ENCODE data around the gene C7orf57.

C7orf57 gene

GRCh38 chr7:48009954-48010353 lies 25.4 kb upstream of the C7orf57 start:
- no peak overlapping the region for H3K27ac ChIP-seq (ENCODE audit: low read length)
- H3K27me3 ChIP-seq (replicated peaks; ENCODE audit: insufficient read depth, low read length) = no peaks in the 10 kb centered on the region
- H3K36me3 ChIP-seq (replicated peaks; ENCODE audit: insufficient read depth, low read length) = no peaks in the 10 kb centered on the region
- no peaks in the 10 kb centered on the region for H3K9me2 ChIP-seq (replicated peaks; ENCODE audit: insufficient read depth, low read length)
- no peaks in the 10 kb centered on the region for H3F3A ChIP-seq (ENCODE audit: insufficient read depth, low read length)
- H3K4me1 ChIP-seq (ENCODE audit: low read length) = no peaks in the 10 kb centered on the region
- H2AFZ ChIP-seq (ENCODE audit: low read length) = no peak overlapping the region
- no peak for DNase-seq
- H4K20me1 ChIP-seq (ENCODE audit: insufficient read depth, low read length) = no peaks in the 10 kb centered on the region
- no peak overlapping the region for H3K4me2 ChIP-seq (ENCODE audit: low read depth, low read length)
- no peak overlapping the region for H3K4me3 ChIP-seq (ENCODE audit: low read length)
- TF ChIP-seq EZH2 (optimal IDR thresholded peaks at IDR 0.05; ENCODE audit: low read depth, low read length) (no peak), EZH2phosphoT487 (IDR thresholded peaks at IDR 0.05; ENCODE audit: low read length) (no peak), CTCF (IDR thresholded peaks at IDR 0.05; ENCODE audit: low read length) (no peak)
- H3K9me3 ChIP-seq (replicated peaks; ENCODE audit: insufficient read depth, low read length) = no peaks in the 10 kb centered on the region
- no peak overlapping the region for H3K9ac ChIP-seq (ENCODE audit: low read length)
- no peaks in the 10 kb centered on the region for H3K79me2 ChIP-seq (ENCODE audit: low read length)

- no peaks in the 10 kb centered on the region for H3K9me2 ChIP-seq (replicated peaks; ENCODE audit: insufficient read depth, low read length)
- no peaks in the 10 kb centered on the region for H3F3A ChIP-seq (ENCODE audit: insufficient read depth, low read length)
- no peaks in the 10 kb centered on the region for H3K9me3 ChIP-seq (replicated peaks; ENCODE audit: insufficient read depth, low read length)
- H3K9ac ChIP-seq (ENCODE audit: low read length) = no peak overlapping the region
- H4K20me1 ChIP-seq (ENCODE audit: insufficient read depth, low read length) = no peaks in the 10 kb centered on the region
- no peak for DNase-seq
- H3K4me1 ChIP-seq (ENCODE audit: low read length) = no peaks in the 10 kb centered on the region
- TF ChIP-seq EZH2phosphoT487 (IDR thresholded peaks at IDR 0.05; ENCODE audit: low read length) (no peak), CTCF (IDR thresholded peaks at IDR 0.05; ENCODE audit: low read length) (no peak), EZH2 (optimal IDR thresholded peaks at IDR 0.05; ENCODE audit: low read depth, low read length) (no peak)
- H3K36me3 ChIP-seq (replicated peaks; ENCODE audit: insufficient read depth, low read length) = no peaks in the 10 kb centered on the region
- H3K27me3 ChIP-seq (replicated peaks; ENCODE audit: insufficient read depth, low read length) = no peaks in the 10 kb centered on the region
- no peak overlapping the region for H2AFZ ChIP-seq (ENCODE audit: low read length)
- H3K27ac ChIP-seq (ENCODE audit: low read length) = no peak overlapping the region
- H3K79me2 ChIP-seq (ENCODE audit: low read length) = no peaks in the 10 kb centered on the region
- H3K4me3 ChIP-seq (ENCODE audit: low read length) = no peak overlapping the region
- H3K4me2 ChIP-seq (ENCODE audit: low read depth, low read length) = no peak overlapping the region
These were observed 24.0 kb upstream of the C7orf57 start for GRCh38 chr7:48011323-48011722.

- Histone ChIP-seq H3K27ac (ENCODE audit: low read length) (no peak overlapping the region), H4K20me1 (ENCODE audit: insufficient read depth, low read length) (no peaks in the 10 kb centered on the region), H3K79me2 (ENCODE audit: low read length) (no peaks in the 10 kb centered on the region), H3K4me3 (ENCODE audit: low read length) (no peak overlapping the region), H3F3A (ENCODE audit: insufficient read depth, low read length) (no peaks in the 10 kb centered on the region), H3K9ac (ENCODE audit: low read length) (no peak overlapping the region), H3K36me3 (replicated peaks; ENCODE audit: insufficient read depth, low read length) (no peaks in the 10 kb centered on the region), H3K9me2 (replicated peaks; ENCODE audit: insufficient read depth, low read length) (no peaks in the 10 kb centered on the region), H3K27me3 (replicated peaks; ENCODE audit: insufficient read depth, low read length) (no peaks in the 10 kb centered on the region), H2AFZ (ENCODE audit: low read length) (no peak overlapping the region), H3K9me3 (replicated peaks; ENCODE audit: insufficient read depth, low read length) (no peaks in the 10 kb centered on the region), H3K4me2 (ENCODE audit: low read depth, low read length) (no peak overlapping the region), H3K4me1 (ENCODE audit: low read length) (no peaks in the 10 kb centered on the region)
- DNase-seq = no peak
- no peak for TF ChIP-seq CTCF (IDR thresholded peaks at IDR 0.05; ENCODE audit: low read length)
- TF ChIP-seq EZH2 (optimal IDR thresholded peaks at IDR 0.05; ENCODE audit: low read depth, low read length) = no peak
- TF ChIP-seq EZH2phosphoT487 (IDR thresholded peaks at IDR 0.05; ENCODE audit: low read length) = no peak
These were observed 23.4 kb upstream of the C7orf57 start for GRCh38 chr7:48011951-48012350.
